NCI-H1048 (cell line): ENCODE data around the gene ANKMY1.

Source experiments
- DNase-seq: peaks from one replicate; lab custom pipeline; 2025; lab: John Stamatoyannopoulos, UW

The ANKMY1 gene

DNA sequence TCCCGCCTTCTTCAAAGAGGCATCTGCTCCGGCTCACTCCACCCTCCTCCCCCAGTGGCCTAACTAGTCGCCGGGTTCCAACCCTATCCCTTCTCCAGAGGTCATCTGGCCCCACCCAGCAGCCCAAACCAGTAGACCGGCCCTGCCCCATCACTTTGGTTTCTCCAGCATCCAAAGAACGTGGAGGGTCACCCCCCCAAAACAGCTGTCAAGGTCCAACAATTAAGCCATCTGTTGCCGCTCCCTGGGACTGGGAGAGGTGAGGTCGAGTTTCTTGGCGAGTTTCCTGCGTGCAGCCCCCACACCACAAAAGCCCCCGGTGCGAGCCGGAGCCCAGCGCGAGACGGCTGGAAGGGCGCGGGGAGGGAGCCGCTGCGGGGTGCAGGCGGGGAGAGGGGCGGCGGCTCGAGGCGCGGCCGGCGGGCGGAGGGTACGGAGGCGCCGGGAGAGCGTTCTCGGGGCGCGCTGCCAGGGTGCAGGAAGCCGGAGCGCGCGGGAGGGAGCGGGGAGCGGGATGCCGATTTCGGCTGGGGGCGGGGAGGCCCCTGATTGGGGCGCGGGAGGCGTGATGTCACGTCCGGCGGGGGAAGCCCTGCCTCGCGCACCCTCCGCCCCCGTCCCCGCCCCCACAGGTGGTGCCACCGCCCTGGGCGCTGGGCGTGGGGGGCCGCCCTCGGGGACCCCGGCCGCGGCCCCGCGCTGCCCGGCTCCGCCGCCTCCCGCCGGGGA, 122.9 kb downstream of the ANKMY1 start:
- DNase-seq = peak; percentile 82

DNA sequence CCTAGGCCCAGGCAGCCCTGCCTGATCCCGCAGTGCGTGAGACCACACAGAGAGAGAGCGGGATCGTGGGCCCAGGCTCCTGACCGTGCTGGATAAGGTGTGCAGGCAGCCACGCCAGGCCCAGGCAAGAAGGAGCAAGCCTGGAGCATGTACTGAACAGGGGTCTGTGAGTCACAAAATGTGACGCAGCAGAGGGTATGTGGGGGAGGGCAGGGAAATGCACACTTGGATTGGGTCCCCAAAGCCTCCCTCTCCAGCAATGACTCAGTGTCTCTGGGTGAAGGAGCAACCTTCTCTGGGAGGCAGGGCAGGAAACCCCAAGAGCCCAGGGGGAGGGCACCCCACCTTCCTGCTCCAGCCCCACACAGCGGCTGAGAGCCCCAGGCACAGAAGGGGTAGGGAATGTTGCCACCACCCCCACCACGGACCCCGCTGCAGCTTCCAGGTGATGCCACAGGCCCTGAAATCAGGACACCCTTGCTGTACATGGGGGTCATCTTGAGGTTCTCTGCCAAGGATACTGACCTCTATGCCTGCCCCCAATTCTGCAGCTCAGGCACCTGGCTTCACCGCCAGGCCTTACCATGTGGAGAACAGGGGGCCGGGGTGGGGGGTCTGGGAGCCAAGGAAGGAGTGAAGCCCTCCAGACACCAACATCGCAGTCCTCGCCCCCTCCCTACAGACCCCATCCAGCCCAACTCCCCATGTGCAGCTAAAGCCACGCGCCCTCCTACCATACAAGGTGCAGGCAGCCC, 123.6 kb downstream of the ANKMY1 start:
- DNase-seq = no peak

DNA sequence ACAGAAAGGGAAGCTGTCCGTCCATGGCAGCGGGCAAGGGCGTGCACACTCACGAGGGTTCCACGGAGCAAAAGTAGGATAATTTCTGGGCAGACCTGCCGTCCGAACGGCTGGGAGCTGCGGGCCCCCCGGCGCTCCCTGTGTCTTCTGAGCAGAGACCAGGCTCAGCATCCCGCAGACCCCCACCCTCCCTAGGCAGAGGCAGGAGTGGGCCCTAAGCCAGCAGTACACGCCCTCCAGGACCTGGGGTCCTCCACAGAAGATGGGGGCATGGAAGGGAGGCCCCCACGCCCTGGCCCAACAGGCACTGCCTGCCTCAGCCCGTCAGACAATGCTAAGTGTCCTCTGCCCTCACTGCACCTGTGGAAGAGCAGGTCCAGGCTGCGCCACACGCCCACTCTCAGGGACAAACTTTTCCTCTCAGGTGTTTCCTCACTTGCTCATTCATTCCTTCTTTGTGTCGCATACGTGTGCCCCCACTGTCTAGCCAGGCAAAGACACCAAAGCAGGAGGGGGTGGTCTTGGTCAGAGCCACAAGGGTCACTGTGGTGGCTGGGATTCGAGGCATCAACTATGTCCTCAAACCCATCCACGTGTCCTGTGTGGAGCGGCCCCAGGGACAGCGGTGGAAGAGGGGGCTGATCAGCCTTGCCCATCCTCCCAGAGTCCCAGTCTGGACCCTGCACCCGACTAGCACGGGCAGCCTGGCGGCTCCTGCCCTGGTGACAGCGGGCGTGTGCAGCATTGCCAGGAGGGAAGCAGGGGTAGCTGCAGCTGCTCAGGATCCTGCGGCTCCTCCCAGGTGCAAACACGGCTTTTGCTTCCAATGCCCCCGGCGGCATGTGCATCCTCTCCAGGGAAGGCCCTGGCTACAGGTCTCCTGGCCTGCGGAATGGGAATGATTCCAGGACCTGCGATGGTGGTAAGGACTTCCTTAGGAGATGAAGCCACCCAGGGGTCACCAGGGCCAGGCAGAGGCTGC, 124.7 kb downstream of the ANKMY1 start:
- DNase-seq = no peak

DNA sequence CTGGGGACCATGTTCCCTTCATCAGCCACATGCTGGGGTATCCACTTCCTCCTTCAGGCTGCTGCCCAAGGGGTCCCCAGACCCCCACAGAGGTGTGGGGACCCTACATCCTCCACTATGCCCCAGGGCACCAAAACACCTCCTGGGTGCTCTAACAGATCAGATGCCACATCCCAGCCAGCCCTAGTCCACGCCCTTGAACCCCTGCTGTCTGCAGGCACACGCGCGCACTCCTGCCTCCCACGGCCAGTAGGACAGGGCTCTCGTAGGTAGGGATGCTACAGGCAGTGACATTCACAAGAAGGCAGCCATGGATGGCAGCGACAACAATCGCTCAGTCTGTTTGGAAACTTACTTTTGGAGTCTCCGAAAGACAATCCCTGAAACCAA, 125.4 kb downstream of the ANKMY1 start:
- DNase-seq = no peak

DNA sequence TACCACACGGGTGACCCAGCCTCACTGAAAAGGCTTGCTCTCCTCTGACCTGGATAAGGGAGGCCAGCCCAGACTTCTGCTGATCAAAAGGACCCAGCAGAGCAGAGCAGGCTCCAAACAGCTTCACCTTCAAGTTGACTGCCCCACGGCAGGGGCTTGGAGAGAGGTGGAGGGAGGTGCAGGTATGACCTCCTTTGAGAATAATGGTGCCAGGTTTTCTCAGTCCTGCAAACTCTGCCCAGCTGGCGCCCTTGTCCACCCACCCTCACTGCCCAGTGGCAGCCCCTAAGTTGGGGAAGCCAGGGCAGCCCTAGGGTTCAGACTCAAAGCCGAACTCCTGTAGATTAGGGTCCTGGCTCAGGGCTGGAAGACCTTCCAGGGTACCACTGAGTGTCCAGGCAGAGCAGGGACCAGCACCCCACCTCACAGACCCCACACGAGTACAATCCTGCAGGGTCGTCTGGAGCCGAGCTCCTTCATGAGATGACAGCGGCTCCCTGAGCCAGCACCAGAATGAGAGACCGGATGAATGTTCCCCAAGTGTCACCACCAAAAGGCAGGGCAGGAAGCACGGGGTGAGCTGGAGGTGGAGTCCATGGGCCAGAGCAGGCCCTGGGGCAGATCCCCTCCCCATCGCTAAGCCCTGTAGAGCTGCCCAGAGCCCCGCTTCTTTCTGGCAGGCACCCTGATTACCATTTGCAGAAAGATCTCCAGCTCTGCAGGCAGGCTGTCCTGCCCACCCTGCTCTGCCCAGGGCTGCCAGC, 125.9 kb downstream of the ANKMY1 start:
- DNase-seq = no peak

DNA sequence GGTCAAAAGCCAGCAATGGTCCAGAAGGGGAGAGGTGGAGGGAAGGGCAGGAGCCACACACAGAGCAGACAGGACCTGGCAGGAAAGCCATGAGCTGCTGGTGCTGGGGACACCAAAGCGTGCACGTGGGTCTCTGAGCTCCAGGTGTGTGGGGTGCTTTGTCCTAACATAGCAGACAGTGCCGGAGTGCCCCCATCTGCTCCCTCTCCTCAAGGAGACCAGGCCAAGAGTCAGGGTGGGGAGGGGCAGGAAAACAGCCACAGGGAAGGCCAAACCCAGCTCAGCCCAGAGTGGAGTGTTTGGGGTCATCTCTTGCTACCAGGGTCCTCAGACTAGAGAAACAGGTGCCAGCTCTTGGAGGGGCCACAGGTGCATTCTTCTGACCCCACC, 126.5 kb downstream of the ANKMY1 start:
- no peak for DNase-seq

DNA sequence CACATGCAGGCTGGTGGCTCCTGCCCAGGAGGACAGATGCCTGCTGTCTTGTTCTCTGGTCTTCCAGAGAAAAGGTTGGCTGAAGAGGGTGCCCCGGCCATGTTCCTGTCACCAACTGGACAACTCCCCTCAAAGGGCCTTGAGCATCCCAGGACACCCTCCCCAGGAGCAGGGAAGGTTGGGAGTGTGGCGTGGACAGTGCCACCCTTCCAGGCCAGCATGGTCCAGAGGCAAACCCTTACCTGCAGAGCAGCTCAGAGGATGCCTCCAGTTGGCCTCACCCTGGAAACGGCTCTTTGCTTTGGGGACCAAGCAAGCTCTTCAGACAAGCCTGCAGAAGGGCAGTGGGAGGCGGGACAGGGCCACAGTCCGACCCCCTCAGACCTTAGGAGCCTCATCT, 127.2 kb downstream of the ANKMY1 start:
- no peak for DNase-seq

DNA sequence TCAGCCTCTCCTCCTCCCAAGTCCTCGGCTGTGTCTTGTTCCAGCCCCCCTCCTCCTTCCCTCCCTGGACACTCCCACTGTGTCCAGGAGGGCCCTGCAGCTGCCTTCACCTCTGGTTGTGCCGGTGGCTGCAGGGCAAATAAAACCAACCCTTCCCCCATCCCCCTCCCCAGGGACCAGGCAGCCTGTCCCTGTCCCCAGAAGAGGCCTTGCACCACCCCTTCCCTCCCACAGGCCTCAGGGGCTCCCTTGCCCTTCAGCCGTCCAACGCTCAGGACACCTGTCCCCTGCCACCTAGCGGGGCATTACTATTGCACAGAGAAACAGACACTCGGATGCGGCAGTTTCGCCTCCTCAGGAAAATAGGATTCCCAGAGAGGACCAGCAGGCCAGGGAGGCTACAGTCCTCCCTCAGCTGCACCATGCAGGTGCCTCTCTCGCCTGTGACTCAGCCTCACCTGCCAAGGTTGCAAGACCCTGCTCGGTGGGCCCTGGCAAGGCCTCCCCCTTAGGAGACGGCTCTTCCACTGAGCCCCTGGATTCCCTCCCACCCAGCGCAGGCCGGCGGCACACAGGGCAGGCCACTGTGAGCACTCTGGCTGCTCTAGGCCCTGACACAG, 127.8 kb downstream of the ANKMY1 start:
- DNase-seq = no peak
